ENCODE results near the gene MID1. TPM values are rescaled to one million over a fixed set of nuclear protein-coding genes. Genes with fewer than 3 reads are reported as not detected.

The MID1 gene
- total RNA-seq, 1 experiment from 2014 or later = 32.4 TPM

- DNase-seq (ENCODE audit: low read depth, low spot score) (no peak), ATAC-seq (no peak)
- Histone ChIP-seq H3K4me1 (ENCODE audit: control insufficient read depth, insufficient read depth, low read length) (no peaks in the 10 kb centered on the region), H3K36me3 (ENCODE audit: control insufficient read depth, insufficient read depth, low read length) (no peaks in the 10 kb centered on the region), H3K9me3 (ENCODE audit: control insufficient read depth, insufficient read depth, low read depth, low read length) (no peaks in the 10 kb centered on the region), H3K27me3 (ENCODE audit: control insufficient read depth, insufficient read depth, low read length) (no peaks in the 10 kb centered on the region), H3K27ac (ENCODE audit: low read length) (no peak overlapping the region), H3K4me3 (ENCODE audit: low read depth in 2 of 2, low read length in 2 of 2) (no peak overlapping the region)
- no TSS peak for BruUV-seq (replicated peaks)
- intact Hi-C loops (cut with micrococcal nuclease; ENCODE audit: unreplicated experiment) = no loop called here
- ChIA-PET POLR2A (no interaction called here), CTCF (no interaction called here)
- in situ Hi-C loops (cut with HindIII; ENCODE audit: low pct_unique_long_range_greater_than_20kb, low sequenced_read_pairs) = no loop called here
- TF ChIP-seq POLR2AphosphoS5 (IDR thresholded peaks at IDR 0.05; ENCODE audit: low read depth, low read length) = no peak
- no peak for TF ChIP-seq SIN3A (IDR thresholded peaks at IDR 0.05; ENCODE audit: borderline replicate concordance, insufficient read depth, low read depth, low read length)
- TF ChIP-seq REST (IDR thresholded peaks at IDR 0.05; ENCODE audit: insufficient read depth in 1 of 2, low read depth in 2 of 2, low read length in 1 of 2) = no peak
- no peak for TF ChIP-seq TCF7L2 (IDR thresholded peaks at IDR 0.05; ENCODE audit: low read depth, low read length)
- TF ChIP-seq CTCF (IDR thresholded peaks at IDR 0.05) = no peak
Measured at GRCh38 chrX:10656214-10656613, 35.8 kb upstream of the MID1 start.

- Histone ChIP-seq H3K4me3 (ENCODE audit: low read depth in 2 of 2, low read length in 2 of 2) (no peak overlapping the region), H3K27me3 (ENCODE audit: control insufficient read depth, insufficient read depth, low read length) (no peaks in the 10 kb centered on the region), H3K9me3 (ENCODE audit: control insufficient read depth, insufficient read depth, low read depth, low read length) (no peaks in the 10 kb centered on the region), H3K27ac (ENCODE audit: low read length) (no peak overlapping the region), H3K36me3 (ENCODE audit: control insufficient read depth, insufficient read depth, low read length) (no peaks in the 10 kb centered on the region), H3K4me1 (ENCODE audit: control insufficient read depth, insufficient read depth, low read length) (no peaks in the 10 kb centered on the region)
- BruUV-seq (replicated peaks) = no TSS peak
- TF ChIP-seq TCF7L2 (IDR thresholded peaks at IDR 0.05; ENCODE audit: low read depth, low read length) (no peak), REST (IDR thresholded peaks at IDR 0.05; ENCODE audit: insufficient read depth in 1 of 2, low read depth in 2 of 2, low read length in 1 of 2) (no peak), POLR2AphosphoS5 (IDR thresholded peaks at IDR 0.05; ENCODE audit: low read depth, low read length) (no peak), CTCF (IDR thresholded peaks at IDR 0.05) (no peak), SIN3A (IDR thresholded peaks at IDR 0.05; ENCODE audit: borderline replicate concordance, insufficient read depth, low read depth, low read length) (no peak)
- in situ Hi-C loops (cut with HindIII; ENCODE audit: low pct_unique_long_range_greater_than_20kb, low sequenced_read_pairs) (no loop called here), intact Hi-C loops (cut with micrococcal nuclease; ENCODE audit: unreplicated experiment) (no loop called here)
- ATAC-seq = no peak
- CTCF ChIA-PET = no interaction called here
- no peak for DNase-seq (ENCODE audit: low read depth, low spot score)
- POLR2A ChIA-PET = no interaction called here
Measured at GRCh38 chrX:10654960-10655359, 34.6 kb upstream of the MID1 start.
